MG63 (cell line): ENCODE data around the gene USP12. TPM values are rescaled to one million over a fixed set of nuclear protein-coding genes. Genes with fewer than 3 reads are reported as not detected.
"Not testable (repeated sequence)": the region's sequence is repeated elsewhere in the genome, so short reads cannot be mapped to it uniquely, and the experiment has no call there.

Experiments used
- DNase-seq: peaks from one replicate; pipeline ENCODE4 v3.0.0-alpha.2; 2020
- H3K27me3 ChIP-seq: fragments of 250-450 bp; sonication (Bioruptor Pico); 2 replicates; pipeline ENCODE4 v1.5.1; 2020; ENCODE audit warnings: mild to moderate bottlenecking, moderate library complexity
- H3K36me3 ChIP-seq: fragments of 250-450 bp; sonication (Bioruptor Pico); 2 replicates; pipeline ENCODE4 v1.5.1; 2020; ENCODE audit warnings: mild to moderate bottlenecking, moderate library complexity
- H3K4me3 ChIP-seq: fragments of 250-450 bp; sonication (Bioruptor Pico); 2 replicates; pipeline ENCODE4 v1.5.1; 2020; ENCODE audit warnings: mild to moderate bottlenecking, moderate library complexity
- H3K9me3 ChIP-seq: fragments of 250-450 bp; sonication (Bioruptor Pico); 2 replicates; pipeline ENCODE4 v1.5.1; 2020; ENCODE audit warnings: mild to moderate bottlenecking, moderate library complexity
- total RNA-seq: library from RNA; depleted of rRNA; stranded (reverse); fragments of >200 nt; shearing (Covaris generic); gene quantifications from 2 replicates; pipeline ENCODE4 v1.2.3, GENCODE V29; 2014; ENCODE audit warnings: low replicate concordance

The USP12 gene
- total RNA-seq, 1 experiment from 2014 or later: 15.1 TPM

DNA sequence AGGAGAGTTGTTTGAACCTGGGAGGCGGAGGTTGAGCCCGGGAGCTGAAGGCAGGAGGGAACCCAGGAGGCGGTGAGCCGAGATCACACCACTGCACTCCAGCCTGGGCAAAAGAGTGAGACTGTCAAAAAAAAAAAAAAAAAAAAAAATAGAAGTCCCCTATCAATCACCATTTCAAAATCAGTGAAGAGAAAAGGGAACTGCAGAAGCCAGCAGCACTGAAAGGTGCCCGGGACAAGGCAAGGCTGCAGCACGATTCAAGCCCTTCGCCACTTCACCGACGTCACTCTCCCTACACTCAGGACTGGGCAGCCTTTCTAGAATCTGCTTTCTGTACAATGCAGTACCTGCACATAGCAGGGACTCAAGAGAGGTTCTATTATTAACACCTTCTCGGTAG lies 21.9 kb upstream of the USP12 start:
- DNase-seq: no peak
- Histone ChIP-seq H3K9me3 (0 out of 2 replicates have a peak, but pooled peaks cover 2% of the 10 kb centered on the region), H3K36me3 (no peaks in the 10 kb centered on the region), H3K4me3 (no peak overlapping the region), H3K27me3 (no peaks in the 10 kb centered on the region)

DNA sequence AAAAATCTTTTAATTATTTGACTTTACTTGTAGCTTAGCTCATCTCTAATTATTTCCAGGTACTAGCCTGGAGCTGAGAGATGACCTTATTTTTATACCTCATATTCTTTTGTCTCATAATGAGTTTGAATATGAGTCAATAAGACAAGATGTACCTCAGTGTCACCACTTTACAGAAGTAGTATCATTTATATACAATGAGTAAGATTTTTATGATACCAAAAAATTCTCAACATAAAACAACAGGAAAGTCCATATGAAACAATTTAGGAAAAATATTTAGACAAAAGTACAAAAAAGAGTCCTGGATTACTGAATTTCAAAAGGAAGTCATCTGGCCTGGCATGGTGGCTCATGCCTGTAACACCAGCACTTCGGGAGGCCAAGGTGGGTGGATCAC lies 21.4 kb upstream of the USP12 start:
- no peak for DNase-seq

DNA sequence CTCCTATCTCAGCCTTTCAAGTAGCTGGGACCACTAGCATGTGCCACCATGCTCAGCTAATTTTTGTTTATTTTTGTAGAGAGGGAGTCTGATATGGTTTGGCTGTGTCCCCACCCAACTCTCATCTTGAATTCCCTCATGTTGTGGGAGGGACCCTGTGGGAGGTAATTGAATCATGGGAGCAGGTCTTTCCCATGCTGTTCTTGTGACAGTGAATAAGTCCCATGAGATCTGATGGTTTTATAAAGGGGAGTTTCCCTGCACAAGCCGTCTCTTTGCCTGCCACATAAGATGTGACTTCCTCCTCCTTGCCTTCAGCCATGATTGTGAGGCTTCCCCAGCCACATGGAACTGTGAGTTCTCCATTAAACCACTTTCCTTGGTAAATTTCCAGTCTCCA lies 20.8 kb upstream of the USP12 start:
- H3K27me3 ChIP-seq, H3K36me3 ChIP-seq, H3K9me3 ChIP-seq, H3K4me3 ChIP-seq, DNase-seq: not testable (repeated sequence)

More for the DNA sequence above, 21.4 kb upstream of the USP12 start:
- Histone ChIP-seq H3K27me3 (no peaks in the 10 kb centered on the region), H3K9me3 (0 out of 2 replicates have a peak, but pooled peaks cover 2% of the 10 kb centered on the region), H3K4me3 (no peak overlapping the region), H3K36me3 (no peaks in the 10 kb centered on the region)

DNA sequence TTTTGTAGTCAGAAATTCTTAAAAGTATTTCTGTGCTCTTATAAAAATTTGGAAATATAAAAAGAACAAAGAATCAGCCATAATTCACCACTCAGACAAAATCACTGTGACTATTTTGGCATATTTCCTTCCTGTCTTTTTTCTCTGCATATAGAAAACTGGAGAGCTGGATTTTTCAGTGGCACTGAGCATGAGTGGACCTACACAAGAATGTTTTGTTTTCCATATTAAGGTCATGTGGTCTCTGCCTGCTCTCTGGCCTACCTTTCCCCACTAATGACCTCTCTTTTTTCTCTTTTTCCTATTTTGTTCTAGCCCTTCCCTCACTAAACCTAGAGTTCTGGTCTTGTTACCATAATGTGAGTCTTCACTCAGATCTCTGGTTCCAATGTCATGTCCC lies 17.6 kb upstream of the USP12 start:
- Histone ChIP-seq H3K27me3 (no peaks in the 10 kb centered on the region), H3K36me3 (no peaks in the 10 kb centered on the region), H3K4me3 (no peak overlapping the region), H3K9me3 (no peaks in the 10 kb centered on the region)
- no peak for DNase-seq

DNA sequence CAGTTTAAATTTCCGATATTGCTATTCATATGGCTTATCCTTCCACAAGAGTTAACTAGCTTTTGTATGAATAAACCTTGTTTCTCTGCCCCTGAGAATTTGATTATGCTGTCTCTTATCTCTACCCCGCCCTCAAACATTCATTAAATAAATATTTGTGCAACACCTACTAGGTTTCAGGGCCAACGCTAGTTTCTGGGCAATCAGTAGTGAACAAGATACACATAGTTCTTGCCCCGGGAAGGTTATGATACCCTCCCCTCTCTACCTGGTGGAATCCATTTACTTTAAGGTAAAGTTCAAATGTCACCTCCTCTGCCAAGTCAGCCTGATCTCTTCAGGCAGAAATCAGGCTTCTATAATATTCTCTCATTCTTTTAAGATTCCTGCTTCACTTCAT lies 16.6 kb upstream of the USP12 start:
- H3K9me3 ChIP-seq: no peaks in the 10 kb centered on the region
- H3K27me3 ChIP-seq: no peaks in the 10 kb centered on the region
- H3K4me3 ChIP-seq: no peak overlapping the region
- DNase-seq: no peak
- no peaks in the 10 kb centered on the region for H3K36me3 ChIP-seq

DNA sequence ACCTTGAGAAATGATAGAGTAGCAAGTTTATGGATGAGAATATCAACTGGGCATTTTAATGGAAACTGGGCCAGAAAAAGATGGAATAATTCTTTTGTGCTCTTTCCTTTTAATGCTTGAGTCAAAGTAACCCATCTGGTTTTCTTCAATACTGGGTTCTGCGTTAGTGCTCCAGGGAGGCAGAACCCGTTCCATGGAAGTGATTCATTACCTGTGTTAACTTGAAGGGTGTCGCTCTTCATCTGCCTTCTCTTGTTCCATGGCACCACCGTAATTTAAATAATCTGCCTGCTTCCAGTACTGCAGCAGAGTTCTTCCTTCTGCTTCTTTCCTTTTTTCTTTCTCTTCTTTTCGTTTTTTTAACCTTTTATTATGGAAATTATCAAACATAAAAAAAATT lies 14.7 kb upstream of the USP12 start:
- no peaks in the 10 kb centered on the region for H3K27me3 ChIP-seq
- H3K36me3 ChIP-seq: no peaks in the 10 kb centered on the region
- no peak for DNase-seq
- no peak overlapping the region for H3K4me3 ChIP-seq
- no peaks in the 10 kb centered on the region for H3K9me3 ChIP-seq

DNA sequence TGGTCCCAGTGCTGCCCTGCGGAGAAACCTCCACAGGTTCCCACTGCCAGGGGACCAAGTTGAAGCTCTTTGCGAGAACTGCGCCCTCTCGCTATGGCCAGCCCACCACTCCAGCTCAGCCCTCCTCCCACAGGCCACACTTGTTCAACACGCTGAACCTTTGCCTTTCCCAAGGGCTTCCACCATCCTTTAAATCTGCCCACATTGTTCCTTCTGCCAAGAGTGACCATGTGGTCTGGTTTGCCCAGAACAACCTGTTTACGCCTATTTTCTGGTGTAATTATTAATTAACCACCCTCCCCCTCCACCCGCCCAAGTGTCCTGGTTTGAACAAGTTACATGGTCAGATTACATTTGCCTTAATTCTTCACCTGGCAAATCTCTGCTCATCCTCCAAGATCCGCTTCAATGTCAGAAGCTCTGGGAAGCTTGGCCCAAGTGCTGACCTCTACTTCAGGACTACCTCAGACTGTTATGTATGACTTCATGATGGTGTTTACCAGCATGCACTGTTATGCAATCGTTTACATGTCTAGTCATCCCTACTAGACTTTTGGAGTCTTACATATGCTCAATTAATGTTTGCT lies 12.0 kb upstream of the USP12 start:
- DNase-seq: no peak
- no peaks in the 10 kb centered on the region for H3K9me3 ChIP-seq

DNA sequence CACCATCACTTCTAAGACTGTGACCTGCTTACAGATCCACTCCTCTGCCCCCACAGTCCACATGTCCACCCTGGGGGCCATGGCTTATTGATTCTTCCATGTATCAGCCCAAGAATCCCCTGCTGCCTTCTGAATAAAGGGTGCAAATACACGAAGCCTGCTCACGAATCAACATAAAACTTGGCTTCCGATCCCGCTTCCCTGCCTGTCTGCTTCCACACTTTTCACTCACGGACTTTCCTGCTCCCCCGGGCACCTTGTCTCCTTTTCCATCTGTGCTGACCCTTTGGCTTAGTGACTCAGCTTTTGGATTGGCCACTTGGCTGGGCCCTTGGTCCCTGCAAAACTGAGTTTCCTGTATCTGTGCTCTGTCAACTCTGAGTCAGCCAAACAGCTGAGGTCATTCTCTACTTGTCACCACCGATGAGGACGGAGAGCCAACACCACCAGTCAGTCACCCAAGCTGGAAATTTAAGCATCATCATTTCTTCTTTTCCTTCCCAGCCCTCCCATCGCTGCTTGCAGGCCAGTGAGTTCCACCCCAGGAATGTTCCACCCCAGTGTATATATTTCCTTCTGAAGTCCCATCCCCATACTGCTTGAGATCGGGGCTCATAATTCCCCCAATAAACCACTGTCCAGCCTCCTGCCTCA lies 11.4 kb upstream of the USP12 start:
- H3K4me3 ChIP-seq: 0 out of 2 replicates have a peak overlapping the region, but pooled peaks have one; percentile 3
- DNase-seq: peak; percentile 94
- no peaks in the 10 kb centered on the region for H3K9me3 ChIP-seq
- no peaks in the 10 kb centered on the region for H3K36me3 ChIP-seq
- no peaks in the 10 kb centered on the region for H3K27me3 ChIP-seq

More for the DNA sequence above, 12.0 kb upstream of the USP12 start:
- Histone ChIP-seq H3K27me3 (no peaks in the 10 kb centered on the region), H3K4me3 (no peak overlapping the region), H3K36me3 (no peaks in the 10 kb centered on the region)

DNA sequence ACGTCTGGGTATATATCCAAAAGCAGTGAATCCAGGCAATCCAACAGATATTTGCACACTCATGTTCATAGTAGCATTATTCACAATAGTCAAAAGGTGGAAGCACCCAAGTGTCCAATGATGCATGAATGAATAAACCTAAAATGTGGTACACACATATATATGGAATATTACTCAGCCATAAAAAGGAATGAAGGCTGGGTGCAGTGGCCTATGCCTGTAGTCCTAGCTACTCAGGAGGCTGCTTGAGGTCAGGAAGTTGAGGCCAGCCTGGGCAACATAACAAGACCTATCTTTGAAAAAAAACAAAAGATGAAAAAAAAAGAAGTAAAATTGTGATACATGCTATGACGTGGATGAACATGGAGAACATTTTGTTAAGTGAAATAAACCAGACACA lies 10.4 kb upstream of the USP12 start:
- no peaks in the 10 kb centered on the region for H3K27me3 ChIP-seq
- no peaks in the 10 kb centered on the region for H3K36me3 ChIP-seq
- no peaks in the 10 kb centered on the region for H3K9me3 ChIP-seq
- no peak for DNase-seq
- H3K4me3 ChIP-seq: no peak overlapping the region

DNA sequence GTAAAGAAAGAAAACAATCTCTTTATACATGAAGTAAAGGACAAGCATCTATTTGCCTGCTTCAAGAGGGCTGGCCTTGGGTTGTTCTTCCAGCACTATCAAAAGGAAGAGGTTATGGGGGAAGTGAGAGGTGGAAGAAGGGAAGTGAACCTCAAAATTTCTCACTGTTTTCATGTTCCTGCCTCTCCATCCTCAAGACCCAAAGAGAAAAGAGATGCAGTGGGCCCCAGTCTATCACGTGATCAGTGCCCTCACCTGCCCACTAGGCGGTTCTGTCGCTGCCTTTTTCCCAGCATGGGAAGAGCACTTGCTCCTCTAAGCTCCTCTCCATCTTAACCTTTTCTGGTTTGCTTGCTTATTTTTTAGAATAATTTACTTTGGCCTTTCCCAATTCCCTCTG lies 6.2 kb upstream of the USP12 start:
- H3K9me3 ChIP-seq: no peaks in the 10 kb centered on the region
- H3K4me3 ChIP-seq: no peak overlapping the region
- H3K27me3 ChIP-seq: no peaks in the 10 kb centered on the region
- no peaks in the 10 kb centered on the region for H3K36me3 ChIP-seq
- no peak for DNase-seq

DNA sequence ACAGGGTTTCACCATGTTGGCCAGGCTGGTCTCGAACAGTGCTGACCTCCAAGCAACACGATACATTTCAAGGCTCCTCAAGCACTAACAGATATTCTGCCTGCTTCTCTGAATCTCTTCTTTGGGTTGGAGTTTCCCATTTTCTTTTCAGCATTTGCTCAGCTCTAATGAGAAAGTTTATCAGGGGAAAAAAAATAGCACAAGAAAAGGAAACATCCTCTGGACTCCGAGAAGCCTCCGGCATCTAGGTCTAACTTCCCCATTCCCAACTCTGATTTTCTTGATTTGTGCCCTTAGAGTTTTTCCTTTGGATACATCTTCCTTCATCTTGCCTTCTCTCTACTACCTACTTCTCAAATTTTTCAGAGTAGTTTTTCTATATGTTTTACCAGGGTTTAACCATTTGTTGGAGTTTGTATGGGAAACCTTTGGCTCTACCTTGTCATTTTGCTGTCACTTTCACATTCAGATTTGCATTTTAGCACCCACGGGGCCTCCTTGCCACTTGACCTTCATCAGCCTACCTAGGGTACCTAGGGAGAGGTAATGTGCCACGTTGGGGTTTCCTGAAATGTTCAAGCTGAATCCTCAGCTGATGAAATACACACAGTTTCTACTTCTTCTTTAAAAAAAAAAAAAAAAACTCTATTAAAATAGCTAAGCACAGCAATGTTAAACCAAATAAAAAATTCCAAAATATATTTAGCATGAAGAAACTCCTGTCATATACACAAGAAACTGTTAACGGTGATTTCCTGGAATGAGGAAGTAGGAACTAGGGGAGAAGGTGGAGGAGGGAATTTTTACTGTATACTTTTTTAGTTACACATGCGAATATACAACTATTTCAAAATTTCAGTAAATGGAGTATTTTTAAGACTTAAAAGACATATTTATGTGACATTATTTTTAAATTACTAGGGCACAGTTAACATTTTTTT lies 5.1 kb upstream of the USP12 start:
- no peak for DNase-seq
- no peak overlapping the region for H3K4me3 ChIP-seq
- H3K36me3 ChIP-seq: no peaks in the 10 kb centered on the region
- no peaks in the 10 kb centered on the region for H3K9me3 ChIP-seq
- H3K27me3 ChIP-seq: no peaks in the 10 kb centered on the region

DNA sequence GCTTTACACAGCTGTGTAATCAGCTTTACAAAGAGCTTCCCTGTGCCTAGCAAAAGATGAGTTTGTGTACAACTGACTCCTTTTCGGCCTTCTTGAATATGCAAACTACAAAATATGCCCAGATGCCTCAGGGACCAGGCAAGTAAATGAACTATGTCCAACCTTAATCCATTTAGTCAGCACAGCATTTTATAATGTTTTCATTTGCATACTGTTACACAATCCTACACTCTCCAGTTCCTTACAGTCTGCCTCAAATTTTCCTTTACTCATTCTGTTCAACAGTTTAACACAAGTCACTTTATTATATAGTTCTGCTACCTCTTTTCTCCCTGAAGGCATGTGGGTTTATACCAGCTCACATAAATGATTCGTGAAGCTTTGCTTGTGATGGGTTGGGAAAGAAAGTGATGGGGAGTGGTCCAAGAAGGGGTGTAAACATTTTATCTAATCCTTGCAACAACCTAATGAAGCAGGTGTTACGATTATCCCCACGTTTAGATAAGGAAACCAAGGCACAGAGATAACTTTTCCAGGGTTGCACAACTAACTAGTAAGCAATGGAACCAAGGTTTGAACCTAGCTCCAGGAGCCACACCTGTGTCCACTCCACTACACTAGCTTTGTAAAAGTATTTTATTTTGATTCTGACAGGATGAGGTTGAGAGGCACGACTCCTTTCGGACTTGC lies 3.3 kb upstream of the USP12 start:
- Histone ChIP-seq H3K4me3 (no peak overlapping the region), H3K9me3 (no peaks in the 10 kb centered on the region), H3K36me3 (peaks cover 1% of the 10 kb centered on the region; the same call in 1 of the 2 replicates), H3K27me3 (no peaks in the 10 kb centered on the region)
- no peak for DNase-seq

DNA sequence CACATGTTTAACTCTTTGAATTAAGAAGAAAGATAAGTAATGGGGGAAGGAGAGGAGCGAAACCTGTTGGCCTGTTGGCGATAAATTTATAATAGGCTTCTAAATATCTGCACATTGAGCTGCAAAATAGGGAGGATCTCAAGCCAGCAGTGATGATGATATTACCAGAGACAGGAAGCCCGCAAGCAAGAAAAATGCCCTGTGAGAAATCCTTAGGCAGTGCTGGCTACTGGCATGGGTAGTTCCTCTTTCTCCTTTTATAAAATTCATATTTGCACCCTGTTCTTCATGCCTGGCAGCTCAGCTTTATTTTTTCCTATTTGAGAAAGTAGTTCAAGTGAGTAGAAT lies 858 bp upstream of the USP12 start:
- Histone ChIP-seq H3K36me3 (peaks cover 5% of the 10 kb centered on the region; the same call in 1 of the 2 replicates), H3K9me3 (no peaks in the 10 kb centered on the region), H3K4me3 (peak overlapping the region; percentile 88), H3K27me3 (no peaks in the 10 kb centered on the region)
- DNase-seq: no peak

DNA sequence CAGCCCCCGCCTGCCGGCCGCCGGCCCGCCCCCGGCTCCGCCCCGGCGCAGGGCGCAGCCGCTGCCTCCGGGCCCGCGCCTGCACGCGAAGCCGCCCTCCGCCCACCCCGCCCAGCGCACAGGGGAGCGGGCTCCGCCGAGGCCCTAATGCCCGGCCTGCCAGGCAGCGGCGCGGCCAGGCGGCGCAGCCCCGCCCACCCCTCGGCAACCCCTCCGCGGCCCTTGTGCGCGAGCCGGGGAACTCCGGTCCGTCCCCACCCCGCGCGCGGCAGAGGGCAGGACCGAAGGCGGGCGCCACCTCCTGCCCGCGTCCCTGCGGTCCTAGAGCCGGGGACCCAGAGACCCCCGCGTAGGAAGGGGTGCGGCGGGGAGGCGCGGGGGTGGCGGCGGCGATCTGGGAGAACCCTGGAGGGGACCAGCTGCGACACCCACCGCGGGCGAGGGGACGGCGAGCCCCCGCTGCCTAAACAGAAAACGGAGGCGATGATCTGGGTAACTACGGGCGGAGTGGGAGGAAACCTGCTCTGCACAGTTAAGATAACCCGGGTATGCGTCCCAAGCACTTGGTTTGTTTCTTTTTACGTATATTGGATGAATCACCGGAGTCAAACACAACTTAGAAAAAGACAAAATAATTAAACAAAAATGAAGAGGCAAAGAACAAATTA lies 350 bp upstream of the USP12 start:
- DNase-seq: peak; percentile 96
- Histone ChIP-seq H3K4me3 (peak overlapping the region; percentile 88), H3K9me3 (no peaks in the 10 kb centered on the region), H3K36me3 (peaks cover 5% of the 10 kb centered on the region; the same call in 1 of the 2 replicates), H3K27me3 (no peaks in the 10 kb centered on the region)

DNA sequence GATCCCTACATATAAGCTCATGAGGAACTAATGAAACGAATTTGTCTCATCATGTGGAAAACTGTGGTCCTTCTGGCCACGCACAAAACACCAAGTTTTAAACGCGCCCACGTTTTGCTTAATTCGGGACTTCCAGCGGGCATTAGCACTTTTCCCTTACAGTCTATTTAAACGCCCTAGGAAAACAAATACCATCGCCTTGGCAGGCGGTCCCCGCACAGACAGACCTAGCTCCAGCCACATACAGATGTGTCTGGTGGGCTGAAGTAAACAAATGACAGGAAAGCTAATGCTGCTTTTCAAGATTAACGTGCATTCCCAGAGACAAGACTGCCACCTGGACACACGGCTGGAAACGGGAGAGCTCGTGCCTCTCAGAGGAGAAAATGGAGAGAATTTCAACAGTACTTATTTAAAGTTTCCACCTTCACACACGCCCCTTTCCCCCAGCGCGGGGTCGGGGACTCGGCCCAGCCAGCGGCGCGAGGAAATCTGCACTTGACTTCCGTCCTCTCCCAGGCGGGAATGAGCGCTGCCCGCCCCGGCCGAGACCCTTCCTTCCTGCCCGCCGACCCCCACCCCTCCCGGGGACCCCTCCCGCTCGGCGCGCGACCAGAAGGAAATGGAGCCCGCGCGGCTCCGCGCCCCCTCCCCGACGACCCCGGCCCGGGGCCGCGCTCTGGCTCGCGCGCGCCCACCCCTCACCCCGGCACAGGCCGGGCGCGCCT lies 931 bp downstream of the USP12 start:
- DNase-seq: peak; percentile 41
- Histone ChIP-seq H3K9me3 (no peaks in the 10 kb centered on the region), H3K36me3 (peaks cover 5% of the 10 kb centered on the region; the same call in 1 of the 2 replicates), H3K4me3 (peak overlapping the region; percentile 67), H3K27me3 (no peaks in the 10 kb centered on the region)

DNA sequence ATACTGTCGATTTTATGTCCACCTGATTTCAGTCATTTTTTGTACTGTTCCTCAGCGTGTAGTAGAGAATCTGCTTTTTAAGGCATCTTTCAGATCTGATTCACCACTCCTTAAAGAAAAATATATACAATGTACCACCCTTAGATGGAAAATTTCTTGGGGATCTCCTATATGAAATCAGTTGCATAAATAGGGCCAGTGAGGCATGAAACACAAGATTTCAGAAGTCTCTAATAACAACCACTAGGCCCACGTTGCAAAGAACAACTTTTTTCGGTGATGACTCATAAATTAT lies 1.4 kb downstream of the USP12 start:
- DNase-seq: no peak
- Histone ChIP-seq H3K9me3 (no peaks in the 10 kb centered on the region), H3K4me3 (peak overlapping the region; percentile 67), H3K27me3 (no peaks in the 10 kb centered on the region), H3K36me3 (peaks cover 5% of the 10 kb centered on the region; the same call in 1 of the 2 replicates)
